B cell (primary cell): Measurements from ENCODE around the gene HIVEP1. TPM values are rescaled to one million over a fixed set of nuclear protein-coding genes. Genes with fewer than 3 reads are reported as not detected.

ENCODE experiments used
- ATAC-seq: fragments of 200-7000 bp; cut with Tn5 transposase; one replicate; pipeline ENCODE4 v1.10.0; 2021; ENCODE audit warnings: low read depth, mild to moderate bottlenecking, moderate number of reproducible peaks, moderate library complexity
- CTCF ChIA-PET: fragments of 350-600 bp; sonication (Branson Sonifier 250); formaldehyde crosslinking; loops from one replicate; lab custom pipeline; 2021; ENCODE audit warnings: antibody characterized with exemption, inconsistent platforms; lab: Charles Lee
- POLR2A ChIA-PET: fragments of 350-600 bp; sonication (Branson Sonifier 250); formaldehyde crosslinking; loops from one replicate; lab custom pipeline; 2021; ENCODE audit warnings: antibody characterized with exemption; lab: Charles Lee
- DNase-seq: peaks from one replicate; pipeline ENCODE4 v3.0.0; 2013
- H2AFZ ChIP-seq: 2 replicates; pipeline ENCODE4 v1.6.1; 2012; ENCODE audit warnings: mild to moderate bottlenecking, low read depth, low read length; ENCODE audit not compliant: insufficient read depth, poor library complexity, severe bottlenecking
- H3K27ac ChIP-seq, 2 donors: 1 replicate in 1 of 2; 2 replicates in 1 of 2; pipeline ENCODE4 v1.5.1; 2012 to 2013; ENCODE audit warnings: low read length in 2 of 2, mild to moderate bottlenecking in 2 of 2, moderate library complexity in 1 of 2
- H3K27me3 ChIP-seq, 4 experiments: fragments of 200-600 bp in 1 of 4; sonication (generic) in 1 of 4; replicated peaks in 1 of 4; 1 replicate in 2 of 4; 2 replicates in 2 of 4; pipeline versions ENCODE4 v1.6.1 to v1.7.0; 2013 to 2016; ENCODE audit warnings: low read length in 3 of 4, mild to moderate bottlenecking in 2 of 4, mixed read lengths in 1 of 4, moderate library complexity in 1 of 4; ENCODE audit not compliant: insufficient read depth in 4 of 4, control insufficient read depth in 3 of 4; ENCODE audit errors: control extremely low read depth in 1 of 4
- H3K36me3 ChIP-seq, 2 experiments: replicated peaks in 1 of 2; 1 replicate in 1 of 2; 2 replicates in 1 of 2; pipeline versions ENCODE4 v1.6.1 to v1.7.1; 2013; ENCODE audit warnings: low read length in 1 of 2; ENCODE audit not compliant: insufficient read depth in 2 of 2, control insufficient read depth in 1 of 2; ENCODE audit errors: control extremely low read depth in 1 of 2, extremely low read depth in 1 of 2
- H3K4me1 ChIP-seq, 2 donors: fragments of 200-600 bp in 1 of 2; sonication (generic) in 1 of 2; 1 replicate in 1 of 2; 2 replicates in 1 of 2; pipeline versions ENCODE4 v1.5.1 to v1.6.1; 2013 to 2017; ENCODE audit warnings: low read length in 2 of 2; ENCODE audit not compliant: control insufficient read depth in 2 of 2, insufficient read depth in 2 of 2
- H3K4me2 ChIP-seq: replicated peaks from 2 replicates; pipeline ENCODE3; 2012; ENCODE audit warnings: mild to moderate bottlenecking, low read depth, low read length; ENCODE audit not compliant: poor library complexity, severe bottlenecking
- H3K4me3 ChIP-seq, 5 experiments: fragments of 200-600 bp in 1 of 5; sonication (generic) in 1 of 5; 1 replicate in 3 of 5; 2 replicates in 2 of 5; pipeline versions ENCODE4 v1.5.1 to v1.7.0; 2011 to 2016; ENCODE audit warnings: low read length in 4 of 5, mild to moderate bottlenecking in 4 of 5, low read depth in 2 of 5, control low read depth in 1 of 5, moderate library complexity in 1 of 5; ENCODE audit not compliant: insufficient read depth in 1 of 5; ENCODE audit errors: control extremely low read depth in 1 of 5, extremely low read depth in 1 of 5
- H3K79me2 ChIP-seq: fragments of 200-600 bp; sonication (generic); one replicate; pipeline ENCODE4 v1.6.0; 2016; ENCODE audit warnings: low read length; ENCODE audit not compliant: control insufficient read depth, insufficient read depth
- H3K9ac ChIP-seq: fragments of 200-600 bp; sonication (generic); 2 replicates; pipeline ENCODE4 v1.6.1; 2017; ENCODE audit warnings: mild to moderate bottlenecking, low read length, moderate library complexity
- H3K9me3 ChIP-seq, 3 donors: one replicate each; pipeline versions ENCODE4 v1.6.1 to v1.7.1; 2013; ENCODE audit warnings: low read length in 2 of 3; ENCODE audit not compliant: control insufficient read depth in 2 of 3, insufficient read depth in 1 of 3; ENCODE audit errors: control extremely low read depth in 1 of 3
- H4K20me1 ChIP-seq: 2 replicates; pipeline ENCODE4 v1.6.0; 2012; ENCODE audit warnings: mild to moderate bottlenecking, low read length; ENCODE audit not compliant: insufficient read depth, control insufficient read depth, poor library complexity, severe bottlenecking
- H3K27ac Mint-ChIP-seq: one replicate; pipeline ENCODE4 v1.8.0; 2021; ENCODE audit warnings: mixed read lengths
- H3K27me3 Mint-ChIP-seq: one replicate; pipeline ENCODE4 v1.8.0; 2021; ENCODE audit warnings: mixed read lengths
- H3K4me1 Mint-ChIP-seq: one replicate; pipeline ENCODE4 v1.8.0; 2021; ENCODE audit warnings: mixed read lengths
- H3K4me3 Mint-ChIP-seq: one replicate; pipeline ENCODE4 v1.8.0; 2021; ENCODE audit warnings: mixed read lengths
- H3K9me3 Mint-ChIP-seq: one replicate; pipeline ENCODE4 v1.8.0; 2022; ENCODE audit warnings: mixed read lengths; ENCODE audit not compliant: insufficient read depth
- CTCF ChIP-seq: fragments of 200-600 bp; IDR thresholded peaks from one replicate; pipeline ENCODE4 v1.8.0; 2022; ENCODE audit warnings: antibody characterized with exemption, mild to moderate bottlenecking
- EZH2 ChIP-seq: IDR thresholded peaks from 2 replicates; pipeline ENCODE4 v1.6.1; 2012; ENCODE audit warnings: borderline replicate concordance, low read depth, mild to moderate bottlenecking, moderate library complexity, low read length; ENCODE audit not compliant: insufficient read depth, poor library complexity, severe bottlenecking
- WGBS: methylation state at CpG from one replicate; pipeline ENCODE4 v1.1.5; 2013; ENCODE audit warnings: missing lambda C conversion rate; ENCODE audit not compliant: insufficient coverage; 5-methylcytosine and 5-hydroxymethylcytosine counted together
- intact Hi-C: fragments of 100-400 bp; cut with micrococcal nuclease; formaldehyde crosslinking; loops from one replicate; pipeline ENCODE4 v1.10.0; 2022
- polyA plus RNA-seq: library from polyadenylated mRNA; depleted of rRNA; stranded (reverse); fragments of >200 nt; gene quantifications from 2 replicates; pipeline ENCODE4 v1.2.3, GENCODE V29; 2012
- total RNA-seq, 2 donors: library from RNA; stranded (reverse); fragments of 120-200 nt in 1 of 2; gene quantifications; 1 replicate in 1 of 2; 2 replicates in 1 of 2; pipeline versions ENCODE4 v1.2.3 to v1.2.4, GENCODE V29; 2013 to 2022

The HIVEP1 gene
- total and polyA plus RNA-seq, 2 donors (not counting 1 experiment from before 2014, with no cell fraction given): 11.3 to 96.5 TPM

- H3K9me3 ChIP-seq: peaks cover 0 to 4% (median 0%) of the 10 kb centered on the region in 3 donors
- no peaks in the 10 kb centered on the region for H3K27me3 ChIP-seq
- H3K9me3 Mint-ChIP-seq: no peaks in the 10 kb centered on the region
- H3K4me1 Mint-ChIP-seq: no peaks in the 10 kb centered on the region
- POLR2A ChIA-PET: no interaction called here
- H3K4me2 ChIP-seq: no peak overlapping the region
- no peak overlapping the region for H3K27ac ChIP-seq
- ATAC-seq: no peak
- no peak for DNase-seq
- no peaks in the 10 kb centered on the region for H3K79me2 ChIP-seq
- no peaks in the 10 kb centered on the region for H3K4me1 ChIP-seq
- H2AFZ ChIP-seq: no peak overlapping the region
- no peak overlapping the region for H3K27ac Mint-ChIP-seq
- H3K36me3 ChIP-seq: no peaks in the 10 kb centered on the region
- H3K4me3 ChIP-seq: no peak overlapping the region
- no peaks in the 10 kb centered on the region for H4K20me1 ChIP-seq
- TF ChIP-seq CTCF (no peak), EZH2 (no peak)
- peaks cover 4% of the 10 kb centered on the region for H3K27me3 Mint-ChIP-seq
- CTCF ChIA-PET: no interaction called here
- intact Hi-C loops: no loop called here
- no peak overlapping the region for H3K9ac ChIP-seq
- no peak overlapping the region for H3K4me3 Mint-ChIP-seq
Observed at GRCh38 chr6:12189661-12190060, 177.5 kb downstream of the HIVEP1 start.

- Histone ChIP-seq H3K4me1 (no peaks in the 10 kb centered on the region), H3K9ac (no peak overlapping the region), H2AFZ (no peak overlapping the region), H3K27ac (no peak overlapping the region), H3K27me3 (no peaks in the 10 kb centered on the region), H3K36me3 (no peaks in the 10 kb centered on the region), H4K20me1 (no peaks in the 10 kb centered on the region), H3K4me2 (no peak overlapping the region), H3K4me3 (no peak overlapping the region), H3K79me2 (no peaks in the 10 kb centered on the region), H3K9me3 (peaks cover 0 to 4% (median 0%) of the 10 kb centered on the region in 3 donors)
- H3K27ac Mint-ChIP-seq: no peak overlapping the region
- H3K4me3 Mint-ChIP-seq: no peak overlapping the region
- TF ChIP-seq EZH2 (no peak), CTCF (no peak)
- no peaks in the 10 kb centered on the region for H3K9me3 Mint-ChIP-seq
- ChIA-PET CTCF (no interaction called here), POLR2A (no interaction called here)
- no peaks in the 10 kb centered on the region for H3K4me1 Mint-ChIP-seq
- ATAC-seq (no peak), DNase-seq (no peak)
- intact Hi-C loops: no loop called here
- 94% methylated on average over 7 of the region's 7 CpGs for WGBS
- H3K27me3 Mint-ChIP-seq: peaks cover 4% of the 10 kb centered on the region
Observed at GRCh38 chr6:12190252-12190651, 178.1 kb downstream of the HIVEP1 start.
